ENCODE results near the gene OR8A1.

The OR8A1 gene

GRCh38 chr11:124583781-124584180 is 14.0 kb downstream of the OR8A1 start:
- CTCF ChIA-PET, result interaction anchor here (0.8 to 8.2 kb wide), 4 partner anchors 10 to 182 kb away, joined by 3 to 142 read pairs (median 13); no protein-coding TSS in a partner anchor

GRCh38 chr11:124584681-124585372 is 15.0 kb downstream of the OR8A1 start:
- ChIA-PET POLR2A (no interaction called here), CTCF (interaction anchor here (0.8 to 8.2 kb wide), 17 partner anchors 8 to 183 kb away, joined by 3 to 142 read pairs (median 5); no protein-coding TSS in a partner anchor)
- no peak overlapping the region for H3K4me3 ChIP-seq (ENCODE audit: low read depth, low read length)
- DNase-seq (ENCODE audit: low read depth, low spot score), result no peak
- TF ChIP-seq CTCF (IDR thresholded peaks at IDR 0.05; ENCODE audit: insufficient read depth, low read length, missing control alignments), result no peak

More at GRCh38 chr11:124583781-124584180, 14.0 kb downstream of the OR8A1 start:
- no peak overlapping the region for H3K4me3 ChIP-seq (ENCODE audit: low read depth, low read length)
- POLR2A ChIA-PET, result no interaction called here
- DNase-seq (ENCODE audit: low read depth, low spot score), result no peak
- TF ChIP-seq CTCF (IDR thresholded peaks at IDR 0.05; ENCODE audit: insufficient read depth, low read length, missing control alignments), result no peak

GRCh38 chr11:124586238-124586860 is 16.6 kb downstream of the OR8A1 start:
- ChIA-PET POLR2A (no interaction called here), CTCF (interaction anchor here (0.9 to 8.2 kb wide), 14 partner anchors 10 to 516 kb away, joined by 3 to 142 read pairs (median 5); no protein-coding TSS in a partner anchor)
- TF ChIP-seq CTCF (IDR thresholded peaks at IDR 0.05; ENCODE audit: insufficient read depth, low read length, missing control alignments), result peak; percentile 66
- peak; percentile 9 for DNase-seq (ENCODE audit: low read depth, low spot score)
- H3K4me3 ChIP-seq (ENCODE audit: low read depth, low read length), result no peak overlapping the region

DNA sequence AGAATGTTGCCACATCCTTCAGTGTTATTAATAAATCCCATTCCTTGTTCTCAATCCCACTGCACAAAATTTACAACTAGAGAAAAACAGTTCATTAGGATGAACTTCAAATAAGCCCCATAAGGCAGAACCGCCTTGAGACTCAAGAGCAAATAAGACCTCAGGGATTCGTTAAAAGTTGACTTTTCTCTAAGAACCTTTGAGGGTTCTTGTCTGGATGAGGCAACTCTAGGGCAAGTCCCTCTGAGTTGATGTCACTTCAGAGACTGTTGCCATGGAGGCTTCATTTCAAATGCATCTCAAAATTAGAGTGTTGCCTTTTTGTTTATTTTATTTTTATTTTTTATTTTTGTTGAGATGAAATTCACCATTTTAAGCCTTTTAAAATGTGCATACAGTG is 21.6 kb downstream of the OR8A1 start:
- no peak overlapping the region for H3K4me3 ChIP-seq (ENCODE audit: low read depth, low read length)
- no peak for DNase-seq (ENCODE audit: low read depth, low spot score)
- POLR2A ChIA-PET, result no interaction called here
- CTCF ChIA-PET, result no interaction called here
- TF ChIP-seq CTCF (IDR thresholded peaks at IDR 0.05; ENCODE audit: insufficient read depth, low read length, missing control alignments), result no peak

DNA sequence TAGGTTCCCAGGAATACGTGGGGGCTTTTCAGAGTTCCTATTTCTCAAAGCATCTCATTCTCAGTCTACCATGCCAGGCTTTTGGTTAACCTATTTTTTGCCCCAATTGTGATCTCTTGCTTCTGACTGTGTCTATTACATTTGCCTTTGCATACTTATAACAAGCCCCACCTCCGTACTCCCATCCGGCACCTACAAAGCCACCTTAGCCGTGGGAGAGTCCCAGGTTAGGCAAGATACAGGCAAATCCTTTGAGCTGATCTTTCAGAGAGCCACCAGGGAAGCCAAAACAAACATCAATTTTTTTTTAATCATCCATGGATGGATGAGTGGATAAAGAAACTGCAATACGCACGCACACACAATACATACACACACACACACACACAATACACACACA is 22.8 kb downstream of the OR8A1 start:
- no peak for DNase-seq (ENCODE audit: low read depth, low spot score)
- ChIA-PET CTCF (no interaction called here), POLR2A (no interaction called here)
- no peak overlapping the region for H3K4me3 ChIP-seq (ENCODE audit: low read depth, low read length)
- no peak for TF ChIP-seq CTCF (IDR thresholded peaks at IDR 0.05; ENCODE audit: insufficient read depth, low read length, missing control alignments)

DNA sequence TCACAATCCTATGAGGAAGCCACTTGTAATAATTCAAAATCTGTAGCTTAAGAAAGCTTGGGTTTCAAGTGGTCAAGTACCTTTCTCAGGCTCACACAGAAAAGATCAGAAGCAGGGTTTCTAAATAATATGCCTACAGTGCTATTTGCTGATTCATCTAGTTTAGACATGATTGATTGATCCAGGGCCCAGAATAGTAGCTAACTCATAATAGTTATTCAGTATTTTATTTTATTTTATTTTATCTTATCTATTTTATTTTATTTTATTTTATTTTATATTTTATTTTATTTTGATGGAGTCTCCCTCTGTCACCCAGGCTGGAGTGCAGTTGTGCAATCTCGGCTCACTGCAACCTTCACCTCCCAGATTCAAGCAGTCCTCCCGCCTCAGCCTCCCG is 25.5 kb downstream of the OR8A1 start:
- ChIA-PET POLR2A (no interaction called here), CTCF (interaction anchor here (0.8 to 2.7 kb wide), 3 partner anchors 11 to 179 kb away, joined by 3 to 12 read pairs (median 11); no protein-coding TSS in a partner anchor)
- TF ChIP-seq CTCF (IDR thresholded peaks at IDR 0.05; ENCODE audit: insufficient read depth, low read length, missing control alignments), result no peak
- DNase-seq (ENCODE audit: low read depth, low spot score), result no peak
- no peak overlapping the region for H3K4me3 ChIP-seq (ENCODE audit: low read depth, low read length)
